IPS-18c (cell line): ENCODE results near the gene SHROOM1.

ENCODE experiments used
- H3K4me3 ChIP-seq: 2 replicates; pipeline ENCODE4 v1.7.0; 2013; ENCODE audit warnings: low read depth, mild to moderate bottlenecking, low read length, moderate library complexity; ENCODE audit not compliant: insufficient read depth
- H3K9me3 ChIP-seq: one replicate; pipeline ENCODE4 v1.6.1; 2013; ENCODE audit warnings: mild to moderate bottlenecking, low read length, moderate library complexity; ENCODE audit not compliant: control insufficient read depth, insufficient read depth

The SHROOM1 gene

DNA sequence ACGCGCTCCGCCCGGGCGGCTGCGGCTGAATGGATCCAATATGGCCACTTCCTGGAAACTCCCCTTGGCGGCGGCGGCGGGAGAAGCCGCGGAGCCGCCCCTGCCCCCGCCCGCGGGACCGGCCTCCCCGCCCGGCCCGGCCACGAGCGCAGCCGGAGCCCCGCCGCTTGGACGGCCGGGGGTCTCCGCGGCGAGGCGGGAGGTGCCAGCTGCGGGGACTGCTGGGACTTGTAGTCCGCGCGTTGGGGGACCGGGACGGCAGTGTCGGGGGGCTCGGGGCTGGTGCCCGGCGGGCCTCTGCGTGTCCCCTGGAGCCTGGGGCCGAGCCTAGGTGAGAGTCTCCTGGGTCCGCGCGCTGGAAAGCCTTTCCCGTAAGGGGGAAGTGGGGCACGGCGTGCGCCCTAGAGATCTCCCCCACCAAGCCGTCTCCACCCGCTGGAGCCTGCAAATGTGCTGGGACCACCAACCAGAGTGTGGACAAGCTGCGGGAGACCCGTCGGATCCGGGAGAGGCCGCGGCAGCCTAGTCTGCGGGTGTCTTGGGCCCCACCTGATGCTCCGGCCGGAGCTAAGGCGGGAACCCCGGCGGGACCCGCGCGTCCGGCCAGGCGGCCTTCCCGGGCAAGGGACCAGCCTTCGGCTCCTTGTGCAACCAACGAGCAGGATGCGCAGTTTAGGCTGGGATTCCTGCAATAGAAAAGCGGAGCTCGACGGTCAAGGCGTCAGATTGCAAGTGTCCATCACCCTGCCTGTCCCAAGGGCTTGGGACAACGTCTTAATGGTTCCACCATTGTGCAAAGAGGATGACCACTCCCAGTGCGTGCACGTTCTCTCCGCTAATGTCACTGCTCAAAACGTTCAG lies 53.0 kb downstream of the SHROOM1 start, which contains the start of gene SEPTIN8:
SEPTIN8 (minus strand) TSS at position 31 of the 861 bp plus-strand sequence. CDS start 102 bp downstream, outside the sequence.
- H3K4me3 ChIP-seq, result peak within 1 kb of the TSS; percentile 74
- H3K9me3 ChIP-seq, result no peaks in the 10 kb centered on the region

DNA sequence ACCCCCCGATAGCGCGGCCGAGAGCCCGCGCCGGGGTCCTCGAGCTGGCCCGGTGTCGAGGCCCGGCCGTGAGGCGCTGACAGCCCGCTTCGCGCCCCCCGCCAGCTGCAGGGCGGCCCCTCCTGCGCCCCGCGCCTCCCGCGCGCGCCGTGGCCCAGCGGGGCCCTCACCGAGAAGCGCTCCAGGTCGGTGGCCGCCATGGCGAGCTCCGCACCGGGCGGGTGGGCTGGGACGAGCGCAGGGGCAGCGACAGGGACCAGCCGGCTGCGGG lies 53.6 kb downstream of the SHROOM1 start:
- Histone ChIP-seq H3K9me3 (no peaks in the 10 kb centered on the region), H3K4me3 (peak overlapping the region; percentile 74)

DNA sequence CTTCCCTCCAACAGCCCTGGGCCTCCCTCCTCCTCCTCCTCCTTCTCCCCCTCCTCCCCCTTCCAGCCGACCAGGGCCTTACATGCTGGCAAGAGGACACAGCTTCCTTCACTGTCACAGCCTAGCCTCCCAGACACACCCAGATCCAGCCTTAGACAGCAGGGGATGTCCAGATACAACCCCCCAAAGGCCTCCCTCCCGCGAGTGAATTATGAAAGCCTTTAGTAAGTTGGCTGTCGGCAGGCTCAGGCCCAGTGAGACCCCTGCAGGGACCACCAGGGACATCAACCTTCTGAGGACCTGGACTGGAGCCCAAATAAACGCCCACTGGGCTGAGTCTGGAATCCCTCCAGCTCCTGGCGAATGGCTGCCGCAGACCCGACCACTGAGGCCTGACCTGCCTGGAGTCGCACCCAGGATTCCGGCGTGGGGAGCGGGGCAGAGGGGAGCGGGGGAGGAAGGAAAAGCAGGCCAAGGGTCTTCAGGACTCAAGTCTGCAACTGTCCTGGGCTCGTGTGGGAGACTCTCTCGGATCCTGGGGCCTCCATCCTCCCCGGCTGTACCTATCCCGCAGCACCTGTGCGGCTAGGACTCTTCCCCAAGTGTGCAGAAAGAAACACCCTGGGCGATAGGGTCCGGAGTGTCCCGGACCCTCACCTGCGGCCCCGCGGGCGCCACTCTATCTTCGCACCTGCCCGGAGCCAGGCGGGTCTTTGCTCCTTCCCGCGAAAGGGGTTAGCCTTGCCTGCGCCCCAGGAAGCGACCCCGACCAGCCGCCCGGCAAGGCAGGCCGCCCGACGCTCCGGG lies 54.1 kb downstream of the SHROOM1 start:
- Histone ChIP-seq H3K9me3 (no peaks in the 10 kb centered on the region), H3K4me3 (peak overlapping the region; percentile 74)

DNA sequence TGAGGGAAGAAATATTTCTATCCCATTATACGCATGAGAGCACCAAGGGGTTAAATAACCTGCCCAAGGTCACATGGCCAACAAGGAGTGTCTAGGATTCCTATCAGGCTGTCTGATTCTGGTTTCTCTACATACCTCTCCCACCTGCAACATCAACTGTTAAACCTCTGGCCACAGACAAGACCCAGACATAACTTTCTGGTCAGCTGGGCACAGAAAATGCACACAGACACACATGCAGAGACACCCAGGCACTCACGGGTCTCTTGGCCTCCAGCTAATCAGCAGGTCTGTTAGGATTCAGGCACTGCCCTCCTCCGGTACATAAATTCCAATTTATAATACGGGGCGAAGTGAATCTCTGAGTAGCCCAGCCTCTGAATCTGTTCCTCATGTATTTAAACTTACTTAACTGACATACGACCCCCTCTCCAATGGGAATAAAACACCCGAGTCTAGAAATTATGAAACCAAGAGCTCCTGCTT lies 54.9 kb downstream of the SHROOM1 start:
- H3K9me3 ChIP-seq, result no peaks in the 10 kb centered on the region
- H3K4me3 ChIP-seq, result no peak overlapping the region

DNA sequence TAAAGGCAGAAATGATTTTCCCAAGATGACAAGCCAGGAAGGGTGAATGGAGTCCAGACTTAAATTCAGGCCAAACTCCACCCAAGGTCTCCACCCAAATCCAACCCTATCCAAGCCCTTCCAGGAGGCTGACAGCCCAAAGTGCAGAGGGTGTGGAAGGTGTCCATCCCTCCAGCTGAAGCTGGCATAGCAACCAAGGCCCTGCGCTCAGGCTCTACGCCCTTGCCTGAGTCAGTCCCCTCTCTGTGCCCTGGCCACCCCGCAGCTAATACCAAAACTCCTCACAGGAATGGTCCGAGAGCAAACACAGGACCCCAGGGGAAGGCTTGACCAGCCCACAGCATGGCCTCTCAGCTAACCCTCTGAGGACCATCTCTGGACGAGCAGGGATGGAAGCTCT lies 55.6 kb downstream of the SHROOM1 start:
- no peaks in the 10 kb centered on the region for H3K9me3 ChIP-seq
- no peak overlapping the region for H3K4me3 ChIP-seq

DNA sequence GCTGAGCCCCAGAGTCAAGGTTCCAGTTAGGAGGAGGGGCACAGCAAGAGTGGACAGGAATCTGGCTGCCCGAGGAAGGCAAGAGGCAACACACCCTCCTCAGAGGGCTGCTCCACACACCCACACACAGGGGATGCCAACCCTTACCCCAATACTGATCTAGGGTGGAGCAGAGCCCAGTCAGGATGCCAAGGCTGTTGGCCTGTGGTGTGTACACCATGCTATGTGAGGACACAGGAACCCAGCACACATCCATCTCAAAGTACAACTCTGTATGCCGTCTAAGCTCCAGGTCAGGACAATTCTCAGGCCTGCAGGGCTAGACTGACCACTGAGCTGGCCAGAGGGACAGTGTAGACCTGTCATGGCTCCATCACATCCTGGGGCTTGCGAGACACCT lies 56.0 kb downstream of the SHROOM1 start:
- no peaks in the 10 kb centered on the region for H3K9me3 ChIP-seq
- no peak overlapping the region for H3K4me3 ChIP-seq

DNA sequence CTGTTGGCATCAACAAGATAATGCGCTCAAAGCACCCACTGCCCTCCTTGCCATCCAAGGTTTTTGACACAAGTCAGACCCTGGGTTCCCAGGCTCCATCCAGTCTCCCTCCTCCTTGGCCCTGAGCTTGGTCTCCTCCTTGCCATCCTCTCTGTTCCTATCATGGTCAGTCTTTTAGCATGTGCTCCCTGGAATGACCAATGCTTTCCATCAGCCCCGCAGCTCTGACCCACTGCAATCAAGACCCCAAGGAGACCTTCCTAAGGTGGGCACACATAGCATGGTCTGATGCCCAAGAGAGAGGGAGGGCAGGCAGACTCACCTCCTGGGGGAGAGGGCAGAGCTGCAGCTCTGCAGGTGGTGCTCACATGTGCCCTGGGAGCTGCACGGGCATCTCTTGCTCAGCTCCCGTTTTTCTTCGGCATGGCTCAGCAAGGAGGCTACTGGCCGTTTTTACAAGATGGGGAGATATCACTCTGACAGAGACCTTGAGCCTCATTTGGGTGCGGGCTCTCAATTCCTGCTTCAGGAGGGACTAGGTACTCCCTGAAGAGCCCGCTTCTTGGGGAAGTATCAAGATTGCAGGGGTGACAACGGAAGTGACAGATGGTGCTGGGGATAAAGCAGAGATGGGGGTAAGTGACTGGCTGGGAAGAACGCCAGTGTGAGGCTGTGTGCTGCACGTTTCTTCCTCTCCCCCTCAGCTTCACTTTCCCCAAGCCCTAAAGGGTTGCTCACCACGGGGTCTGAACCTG lies 56.7 kb downstream of the SHROOM1 start:
- H3K9me3 ChIP-seq, result no peaks in the 10 kb centered on the region
- no peak overlapping the region for H3K4me3 ChIP-seq

DNA sequence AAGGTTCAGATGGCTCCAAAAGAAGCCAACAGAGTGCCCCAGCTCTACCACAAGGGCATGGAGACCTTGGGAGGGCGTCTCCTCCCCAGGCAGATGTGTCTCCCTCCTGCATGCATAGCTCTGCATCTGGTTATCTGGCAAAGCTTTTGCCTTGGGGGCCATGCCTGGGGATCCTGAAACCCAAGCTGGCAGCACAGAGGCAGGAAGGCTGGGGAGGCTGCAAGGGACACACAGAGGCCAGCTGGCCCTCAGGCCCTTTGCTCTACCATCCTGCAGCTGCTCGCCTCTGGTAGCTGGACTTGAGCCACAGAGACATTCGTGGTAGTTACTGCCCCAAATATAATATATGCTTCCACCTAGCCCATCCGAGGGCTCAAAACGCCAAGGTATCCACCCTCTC lies 57.3 kb downstream of the SHROOM1 start:
- Histone ChIP-seq H3K9me3 (no peaks in the 10 kb centered on the region), H3K4me3 (no peak overlapping the region)

DNA sequence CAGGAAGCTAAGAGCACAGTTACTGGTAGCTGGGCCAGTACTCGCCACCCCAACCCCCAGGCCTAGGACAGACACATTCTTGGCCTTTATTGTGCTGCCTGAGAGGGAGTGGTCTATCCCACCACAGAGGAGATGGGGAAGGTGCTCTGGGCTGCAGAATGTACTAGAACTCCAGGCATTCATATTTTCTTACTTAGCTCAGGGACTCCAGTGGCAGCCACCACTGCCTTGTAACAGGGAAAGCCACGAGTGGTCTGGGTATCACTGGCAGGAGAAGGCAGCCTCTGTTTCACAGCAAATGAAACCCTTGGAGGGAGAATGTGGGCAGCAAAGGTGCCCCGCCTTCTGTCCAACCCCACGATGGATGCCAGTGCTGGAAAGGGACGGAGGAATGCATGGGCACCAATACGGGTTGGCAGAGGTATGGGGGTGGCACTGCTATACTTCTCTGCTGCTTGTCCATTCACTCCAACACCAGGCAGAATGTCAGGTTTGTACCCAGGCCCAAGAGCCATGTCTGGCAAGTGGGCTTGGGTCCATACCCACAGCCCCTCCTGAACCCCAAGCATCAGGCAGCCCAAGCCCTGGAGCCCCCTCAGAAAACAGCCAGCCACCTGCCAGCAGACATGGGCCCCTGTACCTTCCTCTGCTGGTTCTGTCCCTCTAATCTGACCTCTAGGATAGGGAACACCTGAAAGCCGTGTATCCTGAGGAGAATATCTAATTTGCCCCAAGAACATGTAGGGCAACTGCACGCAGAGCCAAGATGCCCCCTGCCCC lies 58.0 kb downstream of the SHROOM1 start:
- no peak overlapping the region for H3K4me3 ChIP-seq
- H3K9me3 ChIP-seq, result no peaks in the 10 kb centered on the region
